Breast epithelium (tissue), 3 donors: ENCODE data around the gene SLC12A7.
"Not testable (repeated sequence)": the region's sequence is repeated elsewhere in the genome, so short reads cannot be mapped to it uniquely, and the experiment has no call there.

ENCODE experiments used
- POLR2A ChIP-seq: fragments of 450-650 bp; IDR thresholded peaks from one replicate; pipeline ENCODE4 v1.6.1; 2016; ENCODE audit warnings: antibody characterized with exemption, mild to moderate bottlenecking, moderate library complexity
- POLR2AphosphoS5 ChIP-seq, 3 donors: sonication (generic); formaldehyde crosslinking; IDR thresholded peaks; one replicate each; pipeline ENCODE4 v1.6.1; 2017; ENCODE audit warnings: antibody characterized with exemption in 3 of 3
- TF ChIP-seq, protein P1 (sequence below), 3 donors: fragments of 450-650 bp; IDR thresholded peaks; one replicate each; pipeline ENCODE4 v1.5.1; 2016 to 2017; ENCODE audit warnings: antibody characterized with exemption in 3 of 3, mild to moderate bottlenecking in 3 of 3, moderate library complexity in 3 of 3

DNA sequence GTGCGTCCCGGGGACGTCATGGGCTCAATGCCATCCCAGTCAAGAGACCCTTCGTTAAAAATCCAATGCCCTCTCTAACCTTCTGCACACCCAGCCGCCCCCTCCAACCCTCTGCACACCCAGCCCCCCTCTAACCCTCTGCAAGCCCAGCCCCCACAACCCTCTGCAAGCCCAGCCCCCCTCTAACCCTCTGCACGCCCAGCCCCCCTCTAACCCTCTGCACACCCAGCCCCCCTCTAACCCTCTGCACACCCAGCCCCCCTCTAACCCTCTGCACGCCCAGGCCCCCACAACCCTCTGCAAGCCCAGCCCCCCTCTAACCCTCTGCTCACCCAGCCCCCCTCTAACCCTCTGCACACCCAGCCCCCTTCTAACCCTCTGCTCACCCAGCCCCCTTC, 13.9 kb downstream of the SLC12A7 start:
- TF ChIP-seq, protein P1, sequence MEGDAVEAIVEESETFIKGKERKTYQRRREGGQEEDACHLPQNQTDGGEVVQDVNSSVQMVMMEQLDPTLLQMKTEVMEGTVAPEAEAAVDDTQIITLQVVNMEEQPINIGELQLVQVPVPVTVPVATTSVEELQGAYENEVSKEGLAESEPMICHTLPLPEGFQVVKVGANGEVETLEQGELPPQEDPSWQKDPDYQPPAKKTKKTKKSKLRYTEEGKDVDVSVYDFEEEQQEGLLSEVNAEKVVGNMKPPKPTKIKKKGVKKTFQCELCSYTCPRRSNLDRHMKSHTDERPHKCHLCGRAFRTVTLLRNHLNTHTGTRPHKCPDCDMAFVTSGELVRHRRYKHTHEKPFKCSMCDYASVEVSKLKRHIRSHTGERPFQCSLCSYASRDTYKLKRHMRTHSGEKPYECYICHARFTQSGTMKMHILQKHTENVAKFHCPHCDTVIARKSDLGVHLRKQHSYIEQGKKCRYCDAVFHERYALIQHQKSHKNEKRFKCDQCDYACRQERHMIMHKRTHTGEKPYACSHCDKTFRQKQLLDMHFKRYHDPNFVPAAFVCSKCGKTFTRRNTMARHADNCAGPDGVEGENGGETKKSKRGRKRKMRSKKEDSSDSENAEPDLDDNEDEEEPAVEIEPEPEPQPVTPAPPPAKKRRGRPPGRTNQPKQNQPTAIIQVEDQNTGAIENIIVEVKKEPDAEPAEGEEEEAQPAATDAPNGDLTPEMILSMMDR (IDR thresholded peaks at IDR 0.05), result not testable (repeated sequence)
- not testable (repeated sequence) for TF ChIP-seq POLR2A; POLR2AphosphoS5 (IDR thresholded peaks at IDR 0.05)
